ENCODE measurements around the gene AICDA. TPM values are rescaled to one million over a fixed set of nuclear protein-coding genes. Genes with fewer than 3 reads are reported as not detected.
A peak's percentile ranks its signal among the peaks of the same experiment; 100 is the strongest.

AICDA gene
- total RNA-seq, 1 experiment from 2014 or later, result 0.22 TPM

- peak; percentile 51 for DNase-seq
- H3K27me3 Mint-ChIP-seq (ENCODE audit: low read depth), result no peaks in the 10 kb centered on the region
- no peak overlapping the region for H2AK5ac ChIP-seq (ENCODE audit: insufficient read length, low read length)
Observed at GRCh38 chr12:8564656-8565055, 48.0 kb downstream of the AICDA start.

More at GRCh38 chr12:8564656-8565055, 48.0 kb downstream of the AICDA start:
- Histone ChIP-seq H2BK120ac (ENCODE audit: low read depth, low read length, poor library complexity, severe bottlenecking) (no peak overlapping the region), H3K79me1 (ENCODE audit: insufficient read depth, low read depth, low read length, poor library complexity, severe bottlenecking) (no peaks in the 10 kb centered on the region), H3K9me3 (ENCODE audit: control insufficient read depth, low read depth, low read length) (peaks cover 8% of the 10 kb centered on the region), H2BK12ac (ENCODE audit: insufficient read length, low read depth, low read length) (no peak overlapping the region), H4K5ac (ENCODE audit: insufficient read length, low read depth, low read length) (no peak overlapping the region), H3K18ac (ENCODE audit: insufficient read length, low read depth, low read length) (no peak overlapping the region), H4K8ac (replicated peaks; ENCODE audit: insufficient read length, low read depth, low read length) (no peak overlapping the region), H3K4me1 (ENCODE audit: insufficient read depth, low read length) (no peaks in the 10 kb centered on the region; the same call in 1 of the 2 replicates), H3K23me2 (ENCODE audit: insufficient read length, low read depth, low read length, poor library complexity, severe bottlenecking) (no peaks in the 10 kb centered on the region), H3K56ac (ENCODE audit: insufficient read length, low read depth, low read length) (no peak overlapping the region), H3K4ac (ENCODE audit: low read depth, low read length) (no peak overlapping the region), H3K23ac (ENCODE audit: insufficient read length, low read depth, low read length) (no peak overlapping the region), H2BK20ac (ENCODE audit: low read depth, low read length, poor library complexity, severe bottlenecking) (no peak overlapping the region), H3K27me3 (ENCODE audit: insufficient read depth, low read length) (no peaks in the 10 kb centered on the region), H4K20me1 (ENCODE audit: control insufficient read depth, insufficient read depth, insufficient read length) (no peaks in the 10 kb centered on the region), H2BK5ac (ENCODE audit: insufficient read length, low read length) (no peak overlapping the region), H3K27ac (ENCODE audit: insufficient read length, low read depth, low read length) (no peak overlapping the region), H3K79me2 (ENCODE audit: insufficient read depth, low read length) (no peaks in the 10 kb centered on the region), H2AFZ (ENCODE audit: low read length) (no peak overlapping the region), H4K91ac (ENCODE audit: insufficient read length, low read depth, low read length) (no peak overlapping the region), H3T11ph (ENCODE audit: low read length) (no peak overlapping the region), H3K9ac (ENCODE audit: extremely low read depth, insufficient read length, low read length) (no peak overlapping the region), H3K14ac (ENCODE audit: insufficient read depth, low read length) (no peak overlapping the region), H3K4me2 (ENCODE audit: insufficient read depth, insufficient read length, low read length) (no peak overlapping the region), H2BK15ac (ENCODE audit: low read depth, low read length) (no peak overlapping the region)
- peaks cover 10 to 17% of the 10 kb centered on the region in 2 experiments for H3K9me3 Mint-ChIP-seq
- TF ChIP-seq CTCF (conservative IDR thresholded peaks at IDR 0.05), result no peak
- H3K36me3 Mint-ChIP-seq (ENCODE audit: insufficient read depth in 1 of 3, low read depth in 3 of 3), result peaks cover 0 to 20% (median 13%) of the 10 kb centered on the region in 3 experiments; a peak in 5 of 7 replicates
- H3K4me1 Mint-ChIP-seq, result peaks cover 37 to 38% of the 10 kb centered on the region in 2 experiments
- H3K27ac Mint-ChIP-seq, result 0 out of 7 replicates have a peak overlapping the region, but pooled peaks of 1 of the 3 experiments have one; percentile 47
- peak overlapping the region in 1 of 2 experiments; percentile 20; a peak in 1 of 5 replicates for H3K4me3 Mint-ChIP-seq
- WGBS (ENCODE audit: extremely low coverage, insufficient read length, low lambda C conversion rate), result no CpG with 5 or more reads among the region's 22 CpGs

Data from H9 (cell line).